Panc1 (cell line): ENCODE measurements around the gene VPS51. TPM values are rescaled to one million over a fixed set of nuclear protein-coding genes. Genes with fewer than 3 reads are reported as not detected.

ENCODE experiments used
- ATAC-seq: fragments of 200-7000 bp; cut with Tn5 transposase; 2 replicates; pipeline ENCODE4 v1.9.1; 2020; ENCODE audit warnings: mild to moderate bottlenecking, moderate library complexity
- BruUV-seq: library from RNA; stranded (reverse); fragments of 400-500 nt; replicated peaks from 2 replicates; lab custom pipeline; 2021; lab: Mats Ljungman, UMichigan
- CTCF ChIA-PET: fragments of 300-600 bp; sonication (Branson Sonifier 250); formaldehyde crosslinking; loops from one replicate; lab custom pipeline; 2022; ENCODE audit warnings: antibody characterized with exemption; lab: Charles Lee
- POLR2A ChIA-PET: fragments of 300-600 bp; sonication (Branson Sonifier 250); formaldehyde crosslinking; loops from one replicate; lab custom pipeline; 2022; ENCODE audit warnings: antibody characterized with exemption; lab: Charles Lee
- DNase-seq: peaks from one replicate; pipeline ENCODE4 v3.0.0-alpha.2; 2010; ENCODE audit warnings: low read depth, low spot score
- H3K27ac ChIP-seq: 2 replicates; pipeline ENCODE4 v1.5.1; 2011; ENCODE audit warnings: mild to moderate bottlenecking, low read length, inconsistent platforms
- H3K27me3 ChIP-seq: fragments of 200-500 bp; sonication (Bioruptor generic); 2 replicates; pipeline ENCODE4 v1.6.0; 2014; ENCODE audit warnings: low read length, inconsistent platforms; ENCODE audit not compliant: control insufficient read depth, insufficient read depth
- H3K36me3 ChIP-seq: fragments of 200-500 bp; sonication (Bioruptor generic); 2 replicates; pipeline ENCODE4 v1.5.1; 2014; ENCODE audit warnings: inconsistent platforms, mild to moderate bottlenecking, low read length, moderate library complexity; ENCODE audit not compliant: control insufficient read depth, insufficient read depth
- H3K4me1 ChIP-seq: 2 replicates; pipeline ENCODE4 v1.5.1; 2011; ENCODE audit warnings: inconsistent platforms, mild to moderate bottlenecking, low read length, moderate library complexity; ENCODE audit not compliant: control insufficient read depth, insufficient read depth
- H3K4me3 ChIP-seq, 2 experiments: 2 replicates each; pipeline ENCODE4 v1.5.1; 2011 to 2012; ENCODE audit warnings: low read depth in 2 of 2, low read length in 2 of 2, mild to moderate bottlenecking in 2 of 2, inconsistent platforms in 1 of 2, moderate library complexity in 1 of 2
- H3K9me3 ChIP-seq: fragments of 200-500 bp; sonication (Bioruptor generic); 2 replicates; pipeline ENCODE4 v1.5.1; 2014; ENCODE audit warnings: low read depth, mild to moderate bottlenecking, inconsistent platforms, low read length, moderate library complexity; ENCODE audit not compliant: control insufficient read depth, insufficient read depth
- POLR2AphosphoS5 ChIP-seq: IDR thresholded peaks from 2 replicates; pipeline ENCODE4 v1.6.1; 2012; ENCODE audit warnings: mild to moderate bottlenecking, low read depth, low read length, moderate library complexity
- SIN3A ChIP-seq: IDR thresholded peaks from 2 replicates; pipeline ENCODE4 v1.6.1; 2012; ENCODE audit warnings: low read depth, mild to moderate bottlenecking, low read length, moderate library complexity, borderline replicate concordance; ENCODE audit not compliant: insufficient read depth
- TCF7L2 ChIP-seq: IDR thresholded peaks from 2 replicates; pipeline ENCODE4 v1.6.1; 2011; ENCODE audit warnings: mild to moderate bottlenecking, low read depth, low read length, inconsistent platforms
- in situ Hi-C: cut with HindIII; loops from 2 replicates; pipeline ENCODE4 v1.10.0; 2016; ENCODE audit warnings: low sequenced_read_pairs, low pct_unique_long_range_greater_than_20kb
- intact Hi-C: fragments of 100-400 bp; cut with micrococcal nuclease; formaldehyde crosslinking; loops from one replicate; pipeline ENCODE4 v1.10.0; 2022; ENCODE audit not compliant: unreplicated experiment
- total RNA-seq: library from RNA; stranded (reverse); gene quantifications from one replicate; pipeline ENCODE4 v1.2.1, GENCODE V29; 2021; ENCODE audit not compliant: unreplicated experiment
- TF ChIP-seq, protein P1 (sequence below), 2 experiments: IDR thresholded peaks; 2 replicates each; pipeline ENCODE4 v1.6.1; 2011 to 2012; ENCODE audit warnings: low read depth in 2 of 2, control low read depth in 1 of 2, low read length in 1 of 2, mild to moderate bottlenecking in 1 of 2, moderate library complexity in 1 of 2; ENCODE audit not compliant: insufficient read depth in 1 of 2
- TF ChIP-seq, protein P2 (sequence below): fragments of 450-650 bp; IDR thresholded peaks from 2 replicates; pipeline ENCODE4 v1.5.1; 2017; ENCODE audit warnings: mild to moderate bottlenecking

The VPS51 gene
- total RNA-seq, 1 experiment from 2014 or later: 101 TPM

GRCh38 chr11:65134952-65135632, 39.1 kb downstream of the VPS51 start:
- H3K27me3 ChIP-seq: no peaks in the 10 kb centered on the region
- intact Hi-C loops (loop anchor here (10.0 kb wide), 1 partner anchor 50 kb away; the partner anchor contains the start of gene CAPN1), in situ Hi-C loops (no loop called here)
- no peaks in the 10 kb centered on the region for H3K9me3 ChIP-seq
- TF ChIP-seq SIN3A (0 out of 2 replicates have a peak, but pooled peaks have one; percentile 19), POLR2AphosphoS5 (peak; percentile 87)
- TF ChIP-seq, protein P1, sequence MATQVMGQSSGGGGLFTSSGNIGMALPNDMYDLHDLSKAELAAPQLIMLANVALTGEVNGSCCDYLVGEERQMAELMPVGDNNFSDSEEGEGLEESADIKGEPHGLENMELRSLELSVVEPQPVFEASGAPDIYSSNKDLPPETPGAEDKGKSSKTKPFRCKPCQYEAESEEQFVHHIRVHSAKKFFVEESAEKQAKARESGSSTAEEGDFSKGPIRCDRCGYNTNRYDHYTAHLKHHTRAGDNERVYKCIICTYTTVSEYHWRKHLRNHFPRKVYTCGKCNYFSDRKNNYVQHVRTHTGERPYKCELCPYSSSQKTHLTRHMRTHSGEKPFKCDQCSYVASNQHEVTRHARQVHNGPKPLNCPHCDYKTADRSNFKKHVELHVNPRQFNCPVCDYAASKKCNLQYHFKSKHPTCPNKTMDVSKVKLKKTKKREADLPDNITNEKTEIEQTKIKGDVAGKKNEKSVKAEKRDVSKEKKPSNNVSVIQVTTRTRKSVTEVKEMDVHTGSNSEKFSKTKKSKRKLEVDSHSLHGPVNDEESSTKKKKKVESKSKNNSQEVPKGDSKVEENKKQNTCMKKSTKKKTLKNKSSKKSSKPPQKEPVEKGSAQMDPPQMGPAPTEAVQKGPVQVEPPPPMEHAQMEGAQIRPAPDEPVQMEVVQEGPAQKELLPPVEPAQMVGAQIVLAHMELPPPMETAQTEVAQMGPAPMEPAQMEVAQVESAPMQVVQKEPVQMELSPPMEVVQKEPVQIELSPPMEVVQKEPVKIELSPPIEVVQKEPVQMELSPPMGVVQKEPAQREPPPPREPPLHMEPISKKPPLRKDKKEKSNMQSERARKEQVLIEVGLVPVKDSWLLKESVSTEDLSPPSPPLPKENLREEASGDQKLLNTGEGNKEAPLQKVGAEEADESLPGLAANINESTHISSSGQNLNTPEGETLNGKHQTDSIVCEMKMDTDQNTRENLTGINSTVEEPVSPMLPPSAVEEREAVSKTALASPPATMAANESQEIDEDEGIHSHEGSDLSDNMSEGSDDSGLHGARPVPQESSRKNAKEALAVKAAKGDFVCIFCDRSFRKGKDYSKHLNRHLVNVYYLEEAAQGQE (IDR thresholded peaks at IDR 0.05; ENCODE audit: insufficient read depth in 1 of 2, low read depth in 2 of 2, low read length in 1 of 2): no peak
- DNase-seq (no peak), ATAC-seq (peak; percentile 93)
- peak overlapping the region; percentile 91 to 96 for H3K4me3 ChIP-seq
- peak overlapping the region; percentile 99 for H3K27ac ChIP-seq
- ChIA-PET POLR2A (interaction anchor here (0.5 to 2.3 kb wide), 3 partner anchors 11 to 22 kb away, joined by 3 to 10 read pairs (median 10); partner anchors contain the start of genes FAU and MRPL49), CTCF (interaction anchor here (0.7 to 1.5 kb wide), 3 partner anchors 9 to 181 kb away, joined by 3 to 4 read pairs (median 3); no protein-coding TSS in a partner anchor)
- peaks cover 16% of the 10 kb centered on the region for H3K4me1 ChIP-seq
- TSS peak; percentile 89 for BruUV-seq
- H3K36me3 ChIP-seq: peaks cover 6% of the 10 kb centered on the region; the same call in 1 of the 2 replicates

DNA sequence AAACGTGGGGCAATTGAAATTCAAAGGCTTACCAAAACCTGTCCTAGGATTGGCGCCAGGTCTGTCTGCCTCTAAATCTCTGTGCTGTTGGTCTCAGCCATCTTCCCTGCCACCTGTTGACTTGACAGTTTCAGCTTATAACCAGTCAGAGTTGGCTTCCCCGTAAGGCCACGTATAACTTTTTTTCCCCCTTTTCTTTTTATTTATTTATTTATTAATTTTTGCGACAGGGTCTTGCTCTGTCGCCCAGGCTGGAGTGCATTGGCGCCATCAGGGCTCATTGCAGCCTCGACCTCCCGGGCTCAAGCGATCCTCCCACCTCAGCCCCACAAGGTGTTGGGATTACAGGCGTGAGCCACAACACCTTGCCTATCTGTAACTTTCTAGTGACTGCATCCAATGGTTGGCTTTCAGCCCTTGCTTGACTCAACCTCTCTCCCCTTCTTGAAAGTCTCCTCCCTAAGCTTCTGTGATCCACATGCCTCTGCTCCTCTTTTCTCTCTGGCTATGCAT, 39.7 kb downstream of the VPS51 start:
- H3K36me3 ChIP-seq: peaks cover 6% of the 10 kb centered on the region; the same call in 1 of the 2 replicates
- peak overlapping the region; percentile 91 to 96 for H3K4me3 ChIP-seq
- CTCF ChIA-PET: interaction anchor here (0.7 to 1.5 kb wide), 2 partner anchors 8 to 12 kb away, joined by 3 to 4 read pairs; no protein-coding TSS in a partner anchor
- no peaks in the 10 kb centered on the region for H3K9me3 ChIP-seq
- DNase-seq: no peak
- H3K27me3 ChIP-seq: no peaks in the 10 kb centered on the region
- intact Hi-C loops (loop anchor here (10.0 kb wide), 1 partner anchor 49 kb away; the partner anchor contains the start of gene CAPN1), in situ Hi-C loops (no loop called here)
- no TSS peak for BruUV-seq
- POLR2A ChIA-PET: interaction anchor here (0.5 to 2.3 kb wide), 2 partner anchors 14 to 21 kb away, joined by 10 read pairs; partner anchors contain the start of genes FAU and MRPL49
- TF ChIP-seq POLR2AphosphoS5 (no peak), TCF7L2 (no peak), SIN3A (no peak)
- TF ChIP-seq, protein P1 (IDR thresholded peaks at IDR 0.05; ENCODE audit: insufficient read depth in 1 of 2, low read depth in 2 of 2, low read length in 1 of 2): no peak
- TF ChIP-seq, protein P2, sequence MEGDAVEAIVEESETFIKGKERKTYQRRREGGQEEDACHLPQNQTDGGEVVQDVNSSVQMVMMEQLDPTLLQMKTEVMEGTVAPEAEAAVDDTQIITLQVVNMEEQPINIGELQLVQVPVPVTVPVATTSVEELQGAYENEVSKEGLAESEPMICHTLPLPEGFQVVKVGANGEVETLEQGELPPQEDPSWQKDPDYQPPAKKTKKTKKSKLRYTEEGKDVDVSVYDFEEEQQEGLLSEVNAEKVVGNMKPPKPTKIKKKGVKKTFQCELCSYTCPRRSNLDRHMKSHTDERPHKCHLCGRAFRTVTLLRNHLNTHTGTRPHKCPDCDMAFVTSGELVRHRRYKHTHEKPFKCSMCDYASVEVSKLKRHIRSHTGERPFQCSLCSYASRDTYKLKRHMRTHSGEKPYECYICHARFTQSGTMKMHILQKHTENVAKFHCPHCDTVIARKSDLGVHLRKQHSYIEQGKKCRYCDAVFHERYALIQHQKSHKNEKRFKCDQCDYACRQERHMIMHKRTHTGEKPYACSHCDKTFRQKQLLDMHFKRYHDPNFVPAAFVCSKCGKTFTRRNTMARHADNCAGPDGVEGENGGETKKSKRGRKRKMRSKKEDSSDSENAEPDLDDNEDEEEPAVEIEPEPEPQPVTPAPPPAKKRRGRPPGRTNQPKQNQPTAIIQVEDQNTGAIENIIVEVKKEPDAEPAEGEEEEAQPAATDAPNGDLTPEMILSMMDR: no peak
- peak overlapping the region; percentile 99 for H3K27ac ChIP-seq
- ATAC-seq: no peak
- H3K4me1 ChIP-seq: peaks cover 16% of the 10 kb centered on the region
